ENCODE results near the gene ANGPT4. TPM values are rescaled to one million over a fixed set of nuclear protein-coding genes. Genes with fewer than 3 reads are reported as not detected.

Gene ANGPT4
- total and polyA plus RNA-seq, 4 donors: 0.02 to 0.67 (median 0.65) TPM; not detected in 1

DNA sequence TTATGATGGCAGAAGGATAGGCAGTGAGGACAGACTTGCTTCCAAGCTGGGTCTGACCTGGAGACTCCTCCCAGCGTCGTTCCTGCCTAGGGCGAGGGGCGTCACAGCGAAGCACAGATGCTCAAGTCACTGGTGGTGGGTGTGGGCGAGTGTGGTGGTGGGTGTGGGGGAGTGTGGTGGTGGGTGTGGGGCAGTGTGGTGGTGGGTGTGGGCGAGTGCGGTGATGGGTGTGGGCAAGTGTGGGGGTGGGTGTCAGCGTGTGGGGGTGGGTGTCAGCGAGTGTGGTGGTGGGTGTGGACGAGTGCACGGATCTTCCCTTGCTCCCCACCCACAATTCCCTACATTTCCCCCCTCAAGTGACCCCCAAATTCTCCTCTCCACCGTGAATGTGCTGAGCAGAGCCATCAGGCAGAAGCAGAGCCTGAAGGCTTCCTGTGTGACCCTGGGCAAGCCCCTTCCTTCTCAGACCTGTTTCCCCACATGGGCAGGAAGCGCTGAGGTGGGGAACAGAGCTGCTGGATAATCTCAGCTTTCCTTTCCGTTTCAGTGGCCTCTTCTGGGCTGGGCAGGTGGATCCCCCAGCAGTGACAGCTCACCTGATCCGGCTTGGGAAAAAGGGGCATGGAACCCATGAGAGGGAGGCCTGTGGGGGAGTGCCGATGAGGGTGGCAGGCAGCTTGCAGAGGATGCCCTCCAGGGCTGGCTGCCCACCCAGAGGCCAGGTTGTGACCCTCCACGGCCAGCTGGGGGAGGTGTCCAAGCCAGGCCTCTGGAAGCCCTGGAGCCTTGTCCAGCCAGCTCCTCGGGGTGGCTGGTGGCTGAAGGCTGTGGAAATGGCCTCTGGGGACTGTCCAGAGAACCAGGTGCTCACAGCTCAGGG is 43.0 kb upstream of the ANGPT4 start:
- H3K9ac ChIP-seq (ENCODE audit: insufficient read depth in 1 of 2, low read length in 2 of 2): no peak overlapping the region
- H3K4me3 ChIP-seq: no peak overlapping the region
- H3K9me3 ChIP-seq (ENCODE audit: control insufficient read depth in 4 of 4, insufficient read depth in 3 of 4, low read length in 3 of 4): no peaks in the 10 kb centered on the region
- H3K4me1 ChIP-seq (ENCODE audit: control insufficient read depth in 5 of 5, insufficient read depth in 5 of 5, low read length in 5 of 5): peaks cover 0 to 6% (median 0%) of the 10 kb centered on the region in 5 donors
- H3K27me3 ChIP-seq (ENCODE audit: control insufficient read depth in 3 of 3, insufficient read depth in 3 of 3, low read length in 2 of 3): peaks cover 0 to 3% (median 0%) of the 10 kb centered on the region in 3 donors
- ATAC-seq (ENCODE audit: insufficient read depth, low FRiP score) (no peak), DNase-seq (no peak)
- 63 to 71% methylated on average over 19 of the region's 19 CpGs for WGBS, 2 donors
- TF ChIP-seq, protein P1, sequence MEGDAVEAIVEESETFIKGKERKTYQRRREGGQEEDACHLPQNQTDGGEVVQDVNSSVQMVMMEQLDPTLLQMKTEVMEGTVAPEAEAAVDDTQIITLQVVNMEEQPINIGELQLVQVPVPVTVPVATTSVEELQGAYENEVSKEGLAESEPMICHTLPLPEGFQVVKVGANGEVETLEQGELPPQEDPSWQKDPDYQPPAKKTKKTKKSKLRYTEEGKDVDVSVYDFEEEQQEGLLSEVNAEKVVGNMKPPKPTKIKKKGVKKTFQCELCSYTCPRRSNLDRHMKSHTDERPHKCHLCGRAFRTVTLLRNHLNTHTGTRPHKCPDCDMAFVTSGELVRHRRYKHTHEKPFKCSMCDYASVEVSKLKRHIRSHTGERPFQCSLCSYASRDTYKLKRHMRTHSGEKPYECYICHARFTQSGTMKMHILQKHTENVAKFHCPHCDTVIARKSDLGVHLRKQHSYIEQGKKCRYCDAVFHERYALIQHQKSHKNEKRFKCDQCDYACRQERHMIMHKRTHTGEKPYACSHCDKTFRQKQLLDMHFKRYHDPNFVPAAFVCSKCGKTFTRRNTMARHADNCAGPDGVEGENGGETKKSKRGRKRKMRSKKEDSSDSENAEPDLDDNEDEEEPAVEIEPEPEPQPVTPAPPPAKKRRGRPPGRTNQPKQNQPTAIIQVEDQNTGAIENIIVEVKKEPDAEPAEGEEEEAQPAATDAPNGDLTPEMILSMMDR (IDR thresholded peaks at IDR 0.05; ENCODE audit: control extremely low read depth, extremely low read depth): no peak
- no peak overlapping the region for H3K27ac ChIP-seq (ENCODE audit: low read depth in 1 of 2, low read length in 1 of 2)
- H3K36me3 ChIP-seq (ENCODE audit: control insufficient read depth in 4 of 4, insufficient read depth in 4 of 4, low read length in 4 of 4): no peaks in the 10 kb centered on the region

DNA sequence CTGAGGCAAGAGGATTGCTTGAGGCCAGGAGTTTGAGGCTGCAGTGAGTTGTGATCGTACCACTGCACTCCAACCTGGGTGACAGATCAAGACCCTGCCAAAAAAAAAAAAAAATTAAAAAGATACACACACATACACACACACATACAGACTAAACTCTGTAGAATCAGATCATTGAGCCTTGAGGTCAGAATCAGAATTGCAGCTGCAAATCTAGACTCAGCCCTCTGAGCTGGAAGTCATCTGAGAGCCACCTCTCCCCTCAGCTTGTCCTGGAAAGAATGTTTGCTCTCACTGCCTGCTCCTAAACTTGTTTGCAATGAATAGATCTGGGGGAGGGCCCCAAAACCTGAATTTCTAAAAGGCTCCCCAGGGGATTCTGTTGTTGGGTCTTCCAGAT is 41.4 kb upstream of the ANGPT4 start:
- H3K27me3 ChIP-seq (ENCODE audit: control insufficient read depth in 3 of 3, insufficient read depth in 3 of 3, low read length in 2 of 3): peaks cover 0 to 3% (median 0%) of the 10 kb centered on the region in 3 donors
- H3K36me3 ChIP-seq (ENCODE audit: control insufficient read depth in 4 of 4, insufficient read depth in 4 of 4, low read length in 4 of 4): no peaks in the 10 kb centered on the region
- TF ChIP-seq, protein P1 (IDR thresholded peaks at IDR 0.05; ENCODE audit: control extremely low read depth, extremely low read depth): no peak
- H3K27ac ChIP-seq (ENCODE audit: low read depth in 1 of 2, low read length in 1 of 2): no peak overlapping the region
- peak in 1 of 3 donors; percentile 12 for DNase-seq
- H3K9me3 ChIP-seq (ENCODE audit: control insufficient read depth in 4 of 4, insufficient read depth in 3 of 4, low read length in 3 of 4): no peaks in the 10 kb centered on the region
- H3K4me1 ChIP-seq (ENCODE audit: control insufficient read depth in 5 of 5, insufficient read depth in 5 of 5, low read length in 5 of 5): peaks cover 0 to 6% (median 0%) of the 10 kb centered on the region in 5 donors
- ATAC-seq (ENCODE audit: insufficient read depth, low FRiP score): no peak
- WGBS, 2 donors: 91 to 100% methylated on average over 1 of the region's 1 CpG
- H3K4me3 ChIP-seq: no peak overlapping the region
- H3K9ac ChIP-seq (ENCODE audit: insufficient read depth in 1 of 2, low read length in 2 of 2): no peak overlapping the region

DNA sequence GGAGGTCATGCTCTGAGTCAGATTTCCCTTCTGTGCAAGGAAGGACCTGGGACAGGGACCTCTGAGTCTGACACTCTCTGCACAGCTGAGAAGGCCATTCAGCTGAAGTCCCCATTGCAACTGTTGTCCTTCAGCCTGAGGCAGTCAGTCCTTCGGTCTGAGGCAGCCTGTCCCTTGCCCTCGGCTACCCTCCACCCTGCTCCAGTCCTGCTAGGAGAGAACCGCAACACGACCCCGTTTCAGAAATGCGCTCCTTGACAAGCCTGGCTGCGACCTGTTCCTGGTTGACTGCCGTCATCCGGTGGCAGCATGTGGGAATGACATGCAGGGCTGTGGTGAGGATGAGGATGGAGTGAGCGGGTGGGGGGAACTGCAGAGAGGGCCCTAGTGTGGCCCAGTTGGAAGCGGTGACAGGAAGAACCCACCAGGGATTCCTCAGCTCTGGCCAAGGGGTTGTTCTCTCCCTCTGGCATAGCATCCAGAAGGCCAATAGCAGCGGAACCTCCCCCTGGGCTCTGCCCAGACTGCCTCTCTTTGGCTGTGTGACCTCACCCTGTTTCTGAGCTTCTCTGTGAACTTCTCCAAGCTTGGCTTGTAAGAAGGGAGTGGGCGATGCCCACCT is 40.3 kb upstream of the ANGPT4 start:
- H3K27ac ChIP-seq (ENCODE audit: low read depth in 1 of 2, low read length in 1 of 2): no peak overlapping the region
- no peaks in the 10 kb centered on the region for H3K36me3 ChIP-seq (ENCODE audit: control insufficient read depth in 4 of 4, insufficient read depth in 4 of 4, low read length in 4 of 4)
- 15 to 16% methylated on average over 13 of the region's 13 CpGs for WGBS, 2 donors
- ATAC-seq (ENCODE audit: insufficient read depth, low FRiP score) (peak; percentile 65), DNase-seq (peak; percentile 65 to 74 (median 69))
- peaks cover 0 to 6% (median 0%) of the 10 kb centered on the region in 5 donors for H3K4me1 ChIP-seq (ENCODE audit: control insufficient read depth in 5 of 5, insufficient read depth in 5 of 5, low read length in 5 of 5)
- H3K4me3 ChIP-seq: no peak overlapping the region
- peaks cover 0 to 3% (median 0%) of the 10 kb centered on the region in 3 donors for H3K27me3 ChIP-seq (ENCODE audit: control insufficient read depth in 3 of 3, insufficient read depth in 3 of 3, low read length in 2 of 3)
- H3K9ac ChIP-seq (ENCODE audit: insufficient read depth in 1 of 2, low read length in 2 of 2): no peak overlapping the region
- no peaks in the 10 kb centered on the region for H3K9me3 ChIP-seq (ENCODE audit: control insufficient read depth in 4 of 4, insufficient read depth in 3 of 4, low read length in 3 of 4)
- TF ChIP-seq, protein P1 (IDR thresholded peaks at IDR 0.05; ENCODE audit: control extremely low read depth, extremely low read depth): peak; percentile 96
